ENCODE measurements around the gene PMPCA.
A peak's percentile ranks its signal among the peaks of the same experiment; 100 is the strongest.

PMPCA gene

DNA sequence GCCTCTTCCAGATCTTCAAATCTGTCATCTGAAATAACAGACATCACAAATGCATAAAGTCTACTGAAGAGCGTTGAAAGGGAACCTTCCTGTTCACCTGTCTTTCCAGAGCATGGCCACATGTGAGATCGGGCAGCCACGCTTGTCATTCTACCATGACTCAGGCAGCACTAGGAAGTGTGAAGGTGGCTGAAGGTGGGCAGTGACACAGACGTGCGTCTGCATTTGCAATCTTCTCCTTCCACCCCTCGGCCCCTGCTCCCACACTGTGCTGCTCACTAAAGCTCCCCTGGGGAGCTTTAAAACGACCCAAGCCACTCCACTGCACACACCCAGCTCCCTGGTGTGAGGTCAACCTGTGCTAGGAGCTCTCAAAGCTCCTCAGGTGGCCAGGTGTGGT, 2.5 kb upstream of the PMPCA start:
- no peak for DNase-seq (ENCODE audit: extremely low spot score)
- CTCF ChIA-PET = no interaction called here
- no peak for TF ChIP-seq NFRKB (IDR thresholded peaks at IDR 0.05)
- no peak for TF ChIP-seq FOXA1 (IDR thresholded peaks at IDR 0.05)
- TF ChIP-seq, protein P1, sequence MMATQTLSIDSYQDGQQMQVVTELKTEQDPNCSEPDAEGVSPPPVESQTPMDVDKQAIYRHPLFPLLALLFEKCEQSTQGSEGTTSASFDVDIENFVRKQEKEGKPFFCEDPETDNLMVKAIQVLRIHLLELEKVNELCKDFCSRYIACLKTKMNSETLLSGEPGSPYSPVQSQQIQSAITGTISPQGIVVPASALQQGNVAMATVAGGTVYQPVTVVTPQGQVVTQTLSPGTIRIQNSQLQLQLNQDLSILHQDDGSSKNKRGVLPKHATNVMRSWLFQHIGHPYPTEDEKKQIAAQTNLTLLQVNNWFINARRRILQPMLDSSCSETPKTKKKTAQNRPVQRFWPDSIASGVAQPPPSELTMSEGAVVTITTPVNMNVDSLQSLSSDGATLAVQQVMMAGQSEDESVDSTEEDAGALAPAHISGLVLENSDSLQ (IDR thresholded peaks at IDR 0.05) = no peak
- TF ChIP-seq SUZ12 (IDR thresholded peaks at IDR 0.05) = no peak
- TF ChIP-seq FOXK2 (IDR thresholded peaks at IDR 0.05) = no peak
- TF ChIP-seq BHLHE40 (IDR thresholded peaks at IDR 0.05; ENCODE audit: borderline replicate concordance) = no peak
- no peak for TF ChIP-seq SP1 (IDR thresholded peaks at IDR 0.05)
- TF ChIP-seq ZNF384 (IDR thresholded peaks at IDR 0.05) = no peak
- no peak for TF ChIP-seq HDGF (IDR thresholded peaks at IDR 0.05; ENCODE audit: borderline replicate concordance)
- TF ChIP-seq FOXM1 (IDR thresholded peaks at IDR 0.05; ENCODE audit: borderline replicate concordance) = no peak
- TF ChIP-seq CTBP1 (IDR thresholded peaks at IDR 0.05; ENCODE audit: borderline replicate concordance) = no peak
- TF ChIP-seq TARDBP (IDR thresholded peaks at IDR 0.05) = no peak
- TF ChIP-seq ELF4 (IDR thresholded peaks at IDR 0.05) = no peak
- TF ChIP-seq L3MBTL2 (conservative IDR thresholded peaks at IDR 0.05) = no peak
- TF ChIP-seq ARNT (IDR thresholded peaks at IDR 0.05) = no peak
- TF ChIP-seq LEF1 (IDR thresholded peaks at IDR 0.05; ENCODE audit: borderline replicate concordance) = no peak
- POLR2A ChIA-PET = interaction anchor here (0.5 kb wide), 1 partner anchor 456 kb away, joined by 4 read pairs; no protein-coding TSS in a partner anchor

DNA sequence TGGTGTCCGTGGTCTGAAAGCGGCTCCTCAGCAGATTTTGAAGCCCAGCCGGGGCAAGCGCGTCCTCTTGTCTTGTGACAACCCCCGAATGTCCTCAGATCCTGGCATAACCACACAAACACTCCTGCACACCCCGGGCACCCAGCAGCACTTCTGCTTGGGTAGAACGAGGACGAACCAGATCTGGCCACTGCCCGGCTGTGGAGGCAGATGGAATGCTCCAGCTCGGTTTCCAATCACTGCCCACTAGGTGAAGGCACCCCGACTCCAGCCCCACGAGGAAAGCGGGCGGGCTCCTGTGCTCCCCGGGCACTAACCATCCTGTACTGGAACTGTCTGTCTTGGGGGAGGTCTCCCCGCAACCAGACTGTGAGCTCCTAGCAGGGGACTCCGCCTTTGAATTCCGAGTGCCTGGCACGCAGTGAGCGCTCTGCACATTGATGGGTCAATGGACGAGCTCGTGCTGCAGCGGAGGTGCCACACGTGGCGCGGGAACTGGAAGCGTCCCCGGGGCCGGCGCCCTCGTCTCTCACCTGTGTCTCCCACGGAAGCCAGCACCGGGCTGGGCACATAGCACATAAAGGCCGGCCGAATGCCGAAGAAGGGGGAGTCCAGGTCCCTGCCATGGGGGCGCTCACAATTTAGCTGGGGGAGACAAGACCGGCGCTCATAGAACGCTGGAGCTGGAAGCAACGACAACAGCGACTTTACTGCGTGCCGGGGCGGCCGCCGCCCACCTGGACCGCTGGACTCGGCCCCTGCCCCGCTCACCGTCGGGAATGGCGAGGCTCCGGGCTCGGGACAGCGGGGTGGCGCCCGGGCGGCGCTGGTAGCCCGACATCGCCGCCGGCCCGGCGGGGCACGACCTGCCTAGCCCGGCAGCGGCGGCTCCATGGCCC, 652 bp upstream of the PMPCA start:
- peak; percentile 45 for DNase-seq (ENCODE audit: extremely low spot score)
- TF ChIP-seq SUZ12 (IDR thresholded peaks at IDR 0.05) = no peak
- TF ChIP-seq NFRKB (IDR thresholded peaks at IDR 0.05) = no peak
- TF ChIP-seq L3MBTL2 (conservative IDR thresholded peaks at IDR 0.05) = peak; percentile 92
- TF ChIP-seq CTBP1 (IDR thresholded peaks at IDR 0.05; ENCODE audit: borderline replicate concordance) = no peak
- TF ChIP-seq ELF4 (IDR thresholded peaks at IDR 0.05) = no peak
- TF ChIP-seq TARDBP (IDR thresholded peaks at IDR 0.05) = no peak
- TF ChIP-seq, protein P1 (IDR thresholded peaks at IDR 0.05) = no peak
- CTCF ChIA-PET = no interaction called here
- POLR2A ChIA-PET = interaction anchor here (0.8 to 2.2 kb wide), 4 partner anchors 9 to 46 kb away, joined by 3 to 10 read pairs (median 6); partner anchors contain the start of gene DNLZ

DNA sequence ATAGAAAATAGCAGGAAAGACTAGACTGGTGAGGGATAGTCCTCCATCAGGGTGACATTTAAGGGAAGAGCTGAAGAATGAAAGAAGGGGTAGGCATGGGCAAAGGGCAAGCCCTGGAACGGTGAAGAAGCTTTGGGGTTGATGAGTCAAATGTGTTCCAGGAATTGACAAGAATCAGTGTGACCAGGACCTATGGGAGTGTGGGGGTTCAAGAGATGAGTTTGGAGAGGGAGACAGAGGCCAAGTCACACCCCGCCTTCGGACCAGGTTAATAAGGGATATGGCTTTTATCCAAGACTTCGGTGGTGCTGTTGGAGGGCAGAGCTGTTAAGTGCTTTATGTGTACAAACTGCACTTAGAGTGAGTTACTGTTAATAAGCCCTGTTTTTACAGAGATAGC, 920 bp downstream of the PMPCA start:
- ChIA-PET CTCF (no interaction called here), POLR2A (interaction anchor here (0.7 to 1.2 kb wide), 2 partner anchors 12 to 24 kb away, joined by 3 read pairs; no protein-coding TSS in a partner anchor)
- no peak for DNase-seq (ENCODE audit: extremely low spot score)
- TF ChIP-seq ELF4 (IDR thresholded peaks at IDR 0.05) (no peak), TARDBP (IDR thresholded peaks at IDR 0.05) (no peak), BHLHE40 (IDR thresholded peaks at IDR 0.05; ENCODE audit: borderline replicate concordance) (no peak), ARNT (IDR thresholded peaks at IDR 0.05) (no peak), HDGF (IDR thresholded peaks at IDR 0.05; ENCODE audit: borderline replicate concordance) (no peak), NFRKB (IDR thresholded peaks at IDR 0.05) (no peak), SUZ12 (IDR thresholded peaks at IDR 0.05) (no peak), FOXA1 (IDR thresholded peaks at IDR 0.05) (no peak)

DNA sequence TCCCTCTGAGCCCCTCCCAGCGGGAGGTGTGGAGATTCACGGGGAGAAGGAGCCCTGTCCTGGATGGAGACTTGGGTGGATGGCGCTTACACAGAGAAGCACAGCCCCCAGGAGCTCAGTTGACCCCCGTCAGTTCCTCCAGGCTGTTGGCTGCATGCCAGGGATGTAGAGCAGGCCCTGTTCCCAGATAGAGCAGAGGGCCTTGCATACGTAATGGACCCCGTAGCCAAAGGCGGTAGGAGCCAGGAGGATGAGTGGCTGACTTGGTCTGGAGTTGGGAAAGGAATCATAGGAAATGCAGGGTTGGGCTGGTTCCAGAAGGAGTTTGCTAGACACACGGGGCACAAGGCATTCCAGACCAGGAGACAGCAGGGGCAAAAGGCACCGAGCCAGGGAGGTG, 2.5 kb downstream of the PMPCA start:
- POLR2A ChIA-PET = interaction anchor here (1.1 kb wide), 1 partner anchor 49 kb away, joined by 3 read pairs; the partner anchor contains the start of gene DNLZ

DNA sequence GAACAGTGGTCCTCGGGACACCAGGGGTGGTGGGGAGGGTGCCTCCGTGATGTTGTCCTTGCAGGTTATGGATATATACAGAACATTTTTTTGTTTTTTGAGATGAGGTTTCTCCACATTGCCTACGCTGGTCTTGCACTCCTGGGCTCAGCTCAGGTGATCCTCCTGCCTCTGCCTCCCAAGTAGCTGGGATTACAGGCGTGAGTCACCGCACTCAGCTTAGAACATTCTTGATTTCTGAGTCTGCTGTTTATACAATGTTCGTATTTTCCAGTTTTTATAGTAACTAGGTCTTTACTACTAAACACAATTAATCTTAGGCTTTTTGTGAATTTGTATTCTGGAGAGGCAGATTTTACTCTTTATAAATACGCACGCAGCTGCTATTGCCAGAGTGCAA, 6.0 kb downstream of the PMPCA start:
- no peak for DNase-seq (ENCODE audit: extremely low spot score)
- ChIA-PET POLR2A (no interaction called here), CTCF (no interaction called here)
- no peak for TF ChIP-seq BHLHE40 (IDR thresholded peaks at IDR 0.05; ENCODE audit: borderline replicate concordance)
- no peak for TF ChIP-seq CTBP1 (IDR thresholded peaks at IDR 0.05; ENCODE audit: borderline replicate concordance)
- TF ChIP-seq TARDBP (IDR thresholded peaks at IDR 0.05) = no peak
- no peak for TF ChIP-seq ELF4 (IDR thresholded peaks at IDR 0.05)
- no peak for TF ChIP-seq SP1 (IDR thresholded peaks at IDR 0.05)
- no peak for TF ChIP-seq FOXK2 (IDR thresholded peaks at IDR 0.05)
- no peak for TF ChIP-seq FOXM1 (IDR thresholded peaks at IDR 0.05; ENCODE audit: borderline replicate concordance)
- no peak for TF ChIP-seq ARNT (IDR thresholded peaks at IDR 0.05)
- no peak for TF ChIP-seq L3MBTL2 (conservative IDR thresholded peaks at IDR 0.05)
- no peak for TF ChIP-seq LEF1 (IDR thresholded peaks at IDR 0.05; ENCODE audit: borderline replicate concordance)
- TF ChIP-seq NFRKB (IDR thresholded peaks at IDR 0.05) = no peak

More for the DNA sequence above, 2.5 kb downstream of the PMPCA start:
- DNase-seq (ENCODE audit: extremely low spot score) = no peak
- CTCF ChIA-PET = no interaction called here
- no peak for TF ChIP-seq ZNF384 (IDR thresholded peaks at IDR 0.05)
- TF ChIP-seq L3MBTL2 (conservative IDR thresholded peaks at IDR 0.05) = no peak
- TF ChIP-seq SUZ12 (IDR thresholded peaks at IDR 0.05) = no peak
- TF ChIP-seq HDGF (IDR thresholded peaks at IDR 0.05; ENCODE audit: borderline replicate concordance) = no peak
- TF ChIP-seq LEF1 (IDR thresholded peaks at IDR 0.05; ENCODE audit: borderline replicate concordance) = no peak
- no peak for TF ChIP-seq FOXM1 (IDR thresholded peaks at IDR 0.05; ENCODE audit: borderline replicate concordance)
- TF ChIP-seq TARDBP (IDR thresholded peaks at IDR 0.05) = no peak
- no peak for TF ChIP-seq ARNT (IDR thresholded peaks at IDR 0.05)
- TF ChIP-seq ELF4 (IDR thresholded peaks at IDR 0.05) = no peak
- TF ChIP-seq FOXA1 (IDR thresholded peaks at IDR 0.05) = no peak
- no peak for TF ChIP-seq CTBP1 (IDR thresholded peaks at IDR 0.05; ENCODE audit: borderline replicate concordance)
- TF ChIP-seq, protein P1 (IDR thresholded peaks at IDR 0.05) = no peak
- no peak for TF ChIP-seq BHLHE40 (IDR thresholded peaks at IDR 0.05; ENCODE audit: borderline replicate concordance)
- TF ChIP-seq SP1 (IDR thresholded peaks at IDR 0.05) = no peak
- no peak for TF ChIP-seq NFRKB (IDR thresholded peaks at IDR 0.05)
- TF ChIP-seq FOXK2 (IDR thresholded peaks at IDR 0.05) = no peak

Data from HEK293T (cell line).